ENCODE data around the gene N4BP2L2. TPM values are rescaled to one million over a fixed set of nuclear protein-coding genes. Genes with fewer than 3 reads are reported as not detected.
A peak's percentile ranks its signal among the peaks of the same experiment; 100 is the strongest.

Gene N4BP2L2
- total and polyA plus RNA-seq, 2 of the 13 experiments (the other 11 are each of a cell fraction or from before 2014, with no cell fraction given): 58.9 to 81.2 TPM

DNA sequence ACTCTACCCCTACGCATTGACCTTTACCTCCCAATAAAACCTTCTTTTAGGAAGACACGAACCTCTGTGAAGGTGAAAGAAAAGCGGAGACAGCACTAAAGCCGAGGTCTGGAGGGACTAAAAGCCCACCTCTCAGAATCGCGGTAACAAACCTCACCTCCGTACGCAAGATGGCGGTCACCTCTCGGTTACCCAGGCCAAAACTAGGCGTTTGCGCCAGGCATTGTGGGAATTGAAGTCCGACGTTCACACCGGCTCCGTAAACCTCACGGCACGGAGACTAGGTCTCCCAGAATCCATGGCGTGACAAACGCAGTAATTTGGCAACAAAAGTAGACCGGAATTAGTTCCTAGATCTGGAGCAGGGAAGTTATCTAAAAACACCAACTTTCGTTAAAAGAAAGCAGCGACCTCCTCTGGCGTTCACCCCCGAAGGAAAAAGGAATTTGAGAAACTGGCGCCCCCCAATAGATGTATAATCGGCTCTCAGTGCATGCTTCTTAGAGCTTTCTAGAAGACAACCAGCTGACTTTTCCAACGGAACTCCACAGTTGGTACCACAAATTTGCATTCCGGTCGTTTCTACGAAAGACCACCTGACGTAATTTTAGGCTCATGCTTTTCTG is at the start of gene N4BP2L2 (continued):
- TF ChIP-seq, protein P1, sequence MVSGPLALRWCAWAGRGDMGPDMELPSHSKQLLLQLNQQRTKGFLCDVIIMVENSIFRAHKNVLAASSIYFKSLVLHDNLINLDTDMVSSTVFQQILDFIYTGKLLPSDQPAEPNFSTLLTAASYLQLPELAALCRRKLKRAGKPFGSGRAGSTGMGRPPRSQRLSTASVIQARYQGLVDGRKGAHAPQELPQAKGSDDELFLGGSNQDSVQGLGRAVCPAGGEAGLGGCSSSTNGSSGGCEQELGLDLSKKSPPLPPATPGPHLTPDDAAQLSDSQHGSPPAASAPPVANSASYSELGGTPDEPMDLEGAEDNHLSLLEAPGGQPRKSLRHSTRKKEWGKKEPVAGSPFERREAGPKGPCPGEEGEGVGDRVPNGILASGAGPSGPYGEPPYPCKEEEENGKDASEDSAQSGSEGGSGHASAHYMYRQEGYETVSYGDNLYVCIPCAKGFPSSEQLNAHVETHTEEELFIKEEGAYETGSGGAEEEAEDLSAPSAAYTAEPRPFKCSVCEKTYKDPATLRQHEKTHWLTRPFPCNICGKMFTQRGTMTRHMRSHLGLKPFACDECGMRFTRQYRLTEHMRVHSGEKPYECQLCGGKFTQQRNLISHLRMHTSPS (CRISPR knock-in tag; IDR thresholded peaks at IDR 0.05; ENCODE audit: low read depth): no peak
- TF ChIP-seq FOXC1 (CRISPR knock-in tag; IDR thresholded peaks at IDR 0.05; ENCODE audit: borderline replicate concordance) (peak; percentile 70; the same call in 1 of the 2 replicates), ISX (CRISPR knock-in tag; conservative IDR thresholded peaks at IDR 0.05) (no peak), ZNF570 (CRISPR knock-in tag; IDR thresholded peaks at IDR 0.05; ENCODE audit: borderline replicate concordance) (no peak), ZNF460 (CRISPR knock-in tag; IDR thresholded peaks at IDR 0.05; ENCODE audit: borderline replicate concordance) (no peak), YY1 (IDR thresholded peaks at IDR 0.05; ENCODE audit: insufficient read depth, insufficient replicate concordance, low read depth, low read length) (peak; percentile 98), PITX1 (CRISPR knock-in tag; IDR thresholded peaks at IDR 0.05) (no peak), ZNF616 (CRISPR knock-in tag; IDR thresholded peaks at IDR 0.05; ENCODE audit: low read depth) (no peak), ZFY (CRISPR knock-in tag; IDR thresholded peaks at IDR 0.05) (peak; percentile 75), ZNF367 (CRISPR knock-in tag; IDR thresholded peaks at IDR 0.05; ENCODE audit: borderline replicate concordance) (no peak), PHF21A (CRISPR knock-in tag; IDR thresholded peaks at IDR 0.05) (peak; percentile 58; the same call in 1 of the 2 replicates), SNAI1 (CRISPR knock-in tag; IDR thresholded peaks at IDR 0.05; ENCODE audit: borderline replicate concordance) (no peak), JUND (CRISPR knock-in tag; IDR thresholded peaks at IDR 0.05) (no peak), EP300 (IDR thresholded peaks at IDR 0.05; ENCODE audit: low read depth in 2 of 2, low read length in 2 of 2) (0 out of 4 replicates have a peak, but pooled peaks of 1 of the 2 experiments have one; percentile 35), EP300 (CRISPR knock-in tag; IDR thresholded peaks at IDR 0.05; ENCODE audit: borderline replicate concordance) (no peak), ZNF256 (CRISPR knock-in tag; conservative IDR thresholded peaks at IDR 0.05) (peak; percentile 66; the same call in 1 of the 2 replicates), ZNF264 (CRISPR knock-in tag; IDR thresholded peaks at IDR 0.05) (0 out of 2 replicates have a peak, but pooled peaks have one; percentile 36), ISL2 (CRISPR knock-in tag; IDR thresholded peaks at IDR 0.05) (peak; percentile 57)
- TF ChIP-seq, protein P2, sequence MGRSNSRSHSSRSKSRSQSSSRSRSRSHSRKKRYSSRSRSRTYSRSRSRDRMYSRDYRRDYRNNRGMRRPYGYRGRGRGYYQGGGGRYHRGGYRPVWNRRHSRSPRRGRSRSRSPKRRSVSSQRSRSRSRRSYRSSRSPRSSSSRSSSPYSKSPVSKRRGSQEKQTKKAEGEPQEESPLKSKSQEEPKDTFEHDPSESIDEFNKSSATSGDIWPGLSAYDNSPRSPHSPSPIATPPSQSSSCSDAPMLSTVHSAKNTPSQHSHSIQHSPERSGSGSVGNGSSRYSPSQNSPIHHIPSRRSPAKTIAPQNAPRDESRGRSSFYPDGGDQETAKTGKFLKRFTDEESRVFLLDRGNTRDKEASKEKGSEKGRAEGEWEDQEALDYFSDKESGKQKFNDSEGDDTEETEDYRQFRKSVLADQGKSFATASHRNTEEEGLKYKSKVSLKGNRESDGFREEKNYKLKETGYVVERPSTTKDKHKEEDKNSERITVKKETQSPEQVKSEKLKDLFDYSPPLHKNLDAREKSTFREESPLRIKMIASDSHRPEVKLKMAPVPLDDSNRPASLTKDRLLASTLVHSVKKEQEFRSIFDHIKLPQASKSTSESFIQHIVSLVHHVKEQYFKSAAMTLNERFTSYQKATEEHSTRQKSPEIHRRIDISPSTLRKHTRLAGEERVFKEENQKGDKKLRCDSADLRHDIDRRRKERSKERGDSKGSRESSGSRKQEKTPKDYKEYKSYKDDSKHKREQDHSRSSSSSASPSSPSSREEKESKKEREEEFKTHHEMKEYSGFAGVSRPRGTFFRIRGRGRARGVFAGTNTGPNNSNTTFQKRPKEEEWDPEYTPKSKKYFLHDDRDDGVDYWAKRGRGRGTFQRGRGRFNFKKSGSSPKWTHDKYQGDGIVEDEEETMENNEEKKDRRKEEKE (IDR thresholded peaks at IDR 0.05): no peak
- TF ChIP-seq, protein P3, sequence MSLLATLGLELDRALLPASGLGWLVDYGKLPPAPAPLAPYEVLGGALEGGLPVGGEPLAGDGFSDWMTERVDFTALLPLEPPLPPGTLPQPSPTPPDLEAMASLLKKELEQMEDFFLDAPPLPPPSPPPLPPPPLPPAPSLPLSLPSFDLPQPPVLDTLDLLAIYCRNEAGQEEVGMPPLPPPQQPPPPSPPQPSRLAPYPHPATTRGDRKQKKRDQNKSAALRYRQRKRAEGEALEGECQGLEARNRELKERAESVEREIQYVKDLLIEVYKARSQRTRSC (CRISPR knock-in tag; IDR thresholded peaks at IDR 0.05; ENCODE audit: low read depth): no peak
- TF ChIP-seq, protein P4, sequence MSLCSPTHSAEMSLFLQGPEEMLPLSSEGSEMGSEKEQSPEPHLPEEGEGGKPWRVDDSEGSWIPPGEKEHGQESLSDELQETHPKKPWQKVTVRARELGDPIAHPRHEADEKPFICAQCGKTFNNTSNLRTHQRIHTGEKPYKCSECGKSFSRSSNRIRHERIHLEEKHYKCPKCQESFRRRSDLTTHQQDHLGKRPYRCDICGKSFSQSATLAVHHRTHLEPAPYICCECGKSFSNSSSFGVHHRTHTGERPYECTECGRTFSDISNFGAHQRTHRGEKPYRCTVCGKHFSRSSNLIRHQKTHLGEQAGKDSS (CRISPR knock-in tag; IDR thresholded peaks at IDR 0.05; ENCODE audit: borderline replicate concordance, low read depth): no peak
- TF ChIP-seq, protein P5, sequence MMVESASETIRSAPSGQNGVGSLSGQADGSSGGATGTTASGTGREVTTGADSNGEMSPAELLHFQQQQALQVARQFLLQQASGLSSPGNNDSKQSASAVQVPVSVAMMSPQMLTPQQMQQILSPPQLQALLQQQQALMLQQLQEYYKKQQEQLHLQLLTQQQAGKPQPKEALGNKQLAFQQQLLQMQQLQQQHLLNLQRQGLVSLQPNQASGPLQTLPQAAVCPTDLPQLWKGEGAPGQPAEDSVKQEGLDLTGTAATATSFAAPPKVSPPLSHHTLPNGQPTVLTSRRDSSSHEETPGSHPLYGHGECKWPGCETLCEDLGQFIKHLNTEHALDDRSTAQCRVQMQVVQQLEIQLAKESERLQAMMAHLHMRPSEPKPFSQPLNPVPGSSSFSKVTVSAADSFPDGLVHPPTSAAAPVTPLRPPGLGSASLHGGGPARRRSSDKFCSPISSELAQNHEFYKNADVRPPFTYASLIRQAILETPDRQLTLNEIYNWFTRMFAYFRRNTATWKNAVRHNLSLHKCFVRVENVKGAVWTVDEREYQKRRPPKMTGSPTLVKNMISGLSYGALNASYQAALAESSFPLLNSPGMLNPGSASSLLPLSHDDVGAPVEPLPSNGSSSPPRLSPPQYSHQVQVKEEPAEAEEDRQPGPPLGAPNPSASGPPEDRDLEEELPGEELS (CRISPR knock-in tag; IDR thresholded peaks at IDR 0.05): peak; percentile 56; the same call in 1 of the 2 replicates
